Liver (tissue), 9 donors: Measurements from ENCODE around the gene PDZRN4. TPM values are rescaled to one million over a fixed set of nuclear protein-coding genes. Genes with fewer than 3 reads are reported as not detected.

Experiments used
- DNase-seq: peaks from one replicate; pipeline ENCODE4 v3.0.0-alpha.2; 2017; ENCODE audit warnings: low spot score
- H3K27ac ChIP-seq, 2 donors: one replicate each; pipeline ENCODE4 v1.7.0; 2013; ENCODE audit warnings: inconsistent platforms in 2 of 2, low read length in 2 of 2, control low read depth in 1 of 2, low read depth in 1 of 2, mild to moderate bottlenecking in 1 of 2
- H3K27me3 ChIP-seq, 4 donors: one replicate each; pipeline versions ENCODE4 v1.6.1 to v1.7.0; 2013; ENCODE audit warnings: low read length in 3 of 4, inconsistent platforms in 1 of 4, mild to moderate bottlenecking in 1 of 4, moderate library complexity in 1 of 4; ENCODE audit not compliant: control insufficient read depth in 4 of 4, insufficient read depth in 4 of 4
- H3K36me3 ChIP-seq, 4 donors: one replicate each; pipeline versions ENCODE4 v1.6.1 to v1.7.0; 2013; ENCODE audit warnings: low read length in 3 of 4, mild to moderate bottlenecking in 3 of 4, low read depth in 1 of 4, moderate library complexity in 1 of 4; ENCODE audit not compliant: control insufficient read depth in 4 of 4, insufficient read depth in 3 of 4
- H3K4me1 ChIP-seq, 4 donors: one replicate each; pipeline versions ENCODE4 v1.6.1 to v1.7.0; 2013; ENCODE audit warnings: low read length in 3 of 4, mild to moderate bottlenecking in 3 of 4, moderate library complexity in 1 of 4; ENCODE audit not compliant: control insufficient read depth in 4 of 4, insufficient read depth in 4 of 4
- H3K4me3 ChIP-seq, 3 donors: one replicate each; pipeline versions ENCODE4 v1.6.1 to v1.7.0; 2013; ENCODE audit warnings: low read length in 3 of 3, control low read depth in 1 of 3, low read depth in 1 of 3, mild to moderate bottlenecking in 1 of 3
- H3K9ac ChIP-seq, 2 donors: one replicate each; pipeline ENCODE4 v1.7.0; 2013; ENCODE audit warnings: low read length in 2 of 2, mild to moderate bottlenecking in 2 of 2, moderate library complexity in 2 of 2, control low read depth in 1 of 2, low read depth in 1 of 2
- H3K9me3 ChIP-seq, 4 donors: one replicate each; pipeline versions ENCODE4 v1.6.1 to v1.7.0; 2013; ENCODE audit warnings: low read length in 3 of 4; ENCODE audit not compliant: control insufficient read depth in 4 of 4
- CTCF ChIP-seq: fragments of 150-350 bp; IDR thresholded peaks from 2 replicates; pipeline ENCODE4 v1.5.1; 2017; ENCODE audit warnings: improper control_type of control experiment, low read depth, low read length; ENCODE audit not compliant: missing input control
- EGR1 ChIP-seq, 2 donors: IDR thresholded peaks; 2 replicates each; pipeline ENCODE4 v1.6.1; 2016 to 2018; ENCODE audit warnings: antibody characterized with exemption in 2 of 2, low read depth in 2 of 2
- FOXA1 ChIP-seq: IDR thresholded peaks from 2 replicates; pipeline ENCODE4 v1.6.1; 2016; ENCODE audit warnings: antibody characterized with exemption
- FOXA2 ChIP-seq: IDR thresholded peaks from 2 replicates; pipeline ENCODE4 v1.6.1; 2016; ENCODE audit warnings: antibody characterized with exemption
- HNF4G ChIP-seq: IDR thresholded peaks from 2 replicates; pipeline ENCODE4 v1.6.1; 2016; ENCODE audit warnings: antibody characterized with exemption
- JUND ChIP-seq, 2 donors: IDR thresholded peaks; 2 replicates each; pipeline ENCODE4 v1.6.1; 2016; ENCODE audit warnings: antibody characterized with exemption in 2 of 2
- MAX ChIP-seq: IDR thresholded peaks from 2 replicates; pipeline ENCODE4 v1.6.1; 2016; ENCODE audit warnings: antibody characterized with exemption
- NR2F2 ChIP-seq: IDR thresholded peaks from 2 replicates; pipeline ENCODE4 v1.6.1; 2016; ENCODE audit warnings: antibody characterized with exemption
- RAD21 ChIP-seq, 2 donors: IDR thresholded peaks; 2 replicates each; pipeline ENCODE4 v1.6.1; 2016; ENCODE audit warnings: antibody characterized with exemption in 2 of 2, mild to moderate bottlenecking in 2 of 2
- RXRA ChIP-seq, 2 donors: IDR thresholded peaks; 2 replicates each; pipeline ENCODE4 v1.6.1; 2017 to 2018; ENCODE audit warnings: antibody characterized with exemption in 2 of 2, mild to moderate bottlenecking in 1 of 2
- TAF1 ChIP-seq: conservative IDR thresholded peaks from 2 replicates; pipeline ENCODE4 v1.6.1; 2016; ENCODE audit warnings: antibody characterized with exemption, mild to moderate bottlenecking
- WGBS: extraction: QIAGEN DNeasy Blood & Tissue Kit; methylation state at CpG from one replicate; pipeline ENCODE4 v1.1.7; 2013; 5-methylcytosine and 5-hydroxymethylcytosine counted together
- polyA plus RNA-seq, 2 donors: library from polyadenylated mRNA; stranded (reverse) in 1 of 2; unstranded in 1 of 2; fragments of 200-250 nt in 1 of 2; fragments of >200 nt in 1 of 2; fragmentation: Nextera tagmentation in 1 of 2; extraction: Ambion mirVana in 1 of 2; gene quantifications; one replicate each; pipeline versions ENCODE4 v1.2.1 to v1.2.3, GENCODE V29; 2013 to 2015
- total RNA-seq, 2 donors: library from RNA; depleted of rRNA; stranded (reverse); fragments of >200 nt; gene quantifications; one replicate each; pipeline ENCODE4 v1.2.3, GENCODE V29; 2014
- TF ChIP-seq, protein P1 (sequence below): IDR thresholded peaks from 2 replicates; pipeline ENCODE4 v1.6.1; 2016; ENCODE audit warnings: antibody characterized with exemption
- TF ChIP-seq, protein P2 (sequence below): IDR thresholded peaks from 2 replicates; pipeline ENCODE4 v1.6.1; 2016; ENCODE audit warnings: antibody characterized with exemption, mild to moderate bottlenecking
- TF ChIP-seq, protein P3 (sequence below): IDR thresholded peaks from 2 replicates; pipeline ENCODE4 v1.6.1; 2016; ENCODE audit warnings: antibody characterized with exemption
- donor health status: healthy.
- donor health status: healthy.
- donor health status: healthy.
- donor health status: healthy.
- donor health status: healthy.

The PDZRN4 gene
- total and polyA plus RNA-seq, 4 donors, result 0.11 to 1.1 (median 0.24) TPM

DNA sequence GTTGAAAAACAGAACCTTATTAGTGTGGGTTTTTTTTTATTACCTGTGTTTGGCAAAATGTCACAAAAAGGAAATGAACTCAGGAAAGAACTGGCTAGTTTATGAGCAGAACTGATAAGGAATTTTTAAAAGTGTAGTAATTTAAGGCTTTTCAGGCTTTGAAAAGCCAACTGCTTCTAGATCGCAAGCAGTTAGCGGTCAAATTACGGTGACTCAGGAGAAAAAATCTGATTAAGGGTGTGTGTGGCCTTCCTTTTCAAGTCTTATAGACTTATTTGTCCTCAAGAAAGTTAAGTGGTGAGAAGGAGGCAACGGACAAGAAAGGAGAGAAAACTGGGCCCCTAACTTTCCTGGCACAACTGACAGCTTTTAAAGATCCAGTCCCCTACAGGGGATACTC lies 33.4 kb downstream of the PDZRN4 start:
- no peaks in the 10 kb centered on the region for H3K27me3 ChIP-seq
- TF ChIP-seq TAF1 (no peak), RXRA (IDR thresholded peaks at IDR 0.05) (no peak), JUND (IDR thresholded peaks at IDR 0.05) (no peak)
- TF ChIP-seq, protein P1, sequence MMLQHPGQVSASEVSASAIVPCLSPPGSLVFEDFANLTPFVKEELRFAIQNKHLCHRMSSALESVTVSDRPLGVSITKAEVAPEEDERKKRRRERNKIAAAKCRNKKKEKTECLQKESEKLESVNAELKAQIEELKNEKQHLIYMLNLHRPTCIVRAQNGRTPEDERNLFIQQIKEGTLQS, result no peak
- TF ChIP-seq, protein P2, sequence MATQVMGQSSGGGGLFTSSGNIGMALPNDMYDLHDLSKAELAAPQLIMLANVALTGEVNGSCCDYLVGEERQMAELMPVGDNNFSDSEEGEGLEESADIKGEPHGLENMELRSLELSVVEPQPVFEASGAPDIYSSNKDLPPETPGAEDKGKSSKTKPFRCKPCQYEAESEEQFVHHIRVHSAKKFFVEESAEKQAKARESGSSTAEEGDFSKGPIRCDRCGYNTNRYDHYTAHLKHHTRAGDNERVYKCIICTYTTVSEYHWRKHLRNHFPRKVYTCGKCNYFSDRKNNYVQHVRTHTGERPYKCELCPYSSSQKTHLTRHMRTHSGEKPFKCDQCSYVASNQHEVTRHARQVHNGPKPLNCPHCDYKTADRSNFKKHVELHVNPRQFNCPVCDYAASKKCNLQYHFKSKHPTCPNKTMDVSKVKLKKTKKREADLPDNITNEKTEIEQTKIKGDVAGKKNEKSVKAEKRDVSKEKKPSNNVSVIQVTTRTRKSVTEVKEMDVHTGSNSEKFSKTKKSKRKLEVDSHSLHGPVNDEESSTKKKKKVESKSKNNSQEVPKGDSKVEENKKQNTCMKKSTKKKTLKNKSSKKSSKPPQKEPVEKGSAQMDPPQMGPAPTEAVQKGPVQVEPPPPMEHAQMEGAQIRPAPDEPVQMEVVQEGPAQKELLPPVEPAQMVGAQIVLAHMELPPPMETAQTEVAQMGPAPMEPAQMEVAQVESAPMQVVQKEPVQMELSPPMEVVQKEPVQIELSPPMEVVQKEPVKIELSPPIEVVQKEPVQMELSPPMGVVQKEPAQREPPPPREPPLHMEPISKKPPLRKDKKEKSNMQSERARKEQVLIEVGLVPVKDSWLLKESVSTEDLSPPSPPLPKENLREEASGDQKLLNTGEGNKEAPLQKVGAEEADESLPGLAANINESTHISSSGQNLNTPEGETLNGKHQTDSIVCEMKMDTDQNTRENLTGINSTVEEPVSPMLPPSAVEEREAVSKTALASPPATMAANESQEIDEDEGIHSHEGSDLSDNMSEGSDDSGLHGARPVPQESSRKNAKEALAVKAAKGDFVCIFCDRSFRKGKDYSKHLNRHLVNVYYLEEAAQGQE, result no peak
- TF ChIP-seq, protein P3, sequence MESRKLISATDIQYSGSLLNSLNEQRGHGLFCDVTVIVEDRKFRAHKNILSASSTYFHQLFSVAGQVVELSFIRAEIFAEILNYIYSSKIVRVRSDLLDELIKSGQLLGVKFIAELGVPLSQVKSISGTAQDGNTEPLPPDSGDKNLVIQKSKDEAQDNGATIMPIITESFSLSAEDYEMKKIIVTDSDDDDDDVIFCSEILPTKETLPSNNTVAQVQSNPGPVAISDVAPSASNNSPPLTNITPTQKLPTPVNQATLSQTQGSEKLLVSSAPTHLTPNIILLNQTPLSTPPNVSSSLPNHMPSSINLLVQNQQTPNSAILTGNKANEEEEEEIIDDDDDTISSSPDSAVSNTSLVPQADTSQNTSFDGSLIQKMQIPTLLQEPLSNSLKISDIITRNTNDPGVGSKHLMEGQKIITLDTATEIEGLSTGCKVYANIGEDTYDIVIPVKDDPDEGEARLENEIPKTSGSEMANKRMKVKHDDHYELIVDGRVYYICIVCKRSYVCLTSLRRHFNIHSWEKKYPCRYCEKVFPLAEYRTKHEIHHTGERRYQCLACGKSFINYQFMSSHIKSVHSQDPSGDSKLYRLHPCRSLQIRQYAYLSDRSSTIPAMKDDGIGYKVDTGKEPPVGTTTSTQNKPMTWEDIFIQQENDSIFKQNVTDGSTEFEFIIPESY, result no peak
- no peaks in the 10 kb centered on the region for H3K4me1 ChIP-seq
- DNase-seq, result no peak
- no peak overlapping the region for H3K9ac ChIP-seq
- no peaks in the 10 kb centered on the region for H3K9me3 ChIP-seq
- WGBS, result 64% methylated on average over 4 of the region's 4 CpGs
- no peak overlapping the region for H3K27ac ChIP-seq
- H3K36me3 ChIP-seq, result no peaks in the 10 kb centered on the region
- no peak overlapping the region for H3K4me3 ChIP-seq

GRCh38 chr12:41223600-41223999 lies 35.5 kb downstream of the PDZRN4 start:
- H3K4me3 ChIP-seq, result no peak overlapping the region
- no peak overlapping the region for H3K27ac ChIP-seq
- no peaks in the 10 kb centered on the region for H3K27me3 ChIP-seq
- no peaks in the 10 kb centered on the region for H3K9me3 ChIP-seq
- no peaks in the 10 kb centered on the region for H3K4me1 ChIP-seq
- 90% methylated on average over 3 of the region's 3 CpGs for WGBS
- DNase-seq, result no peak
- TF ChIP-seq RAD21 (IDR thresholded peaks at IDR 0.05) (no peak), MAX (no peak), NR2F2 (no peak), FOXA2 (no peak), EGR1 (IDR thresholded peaks at IDR 0.05; ENCODE audit: low read depth in 2 of 2) (no peak), HNF4G (no peak), RXRA (IDR thresholded peaks at IDR 0.05) (no peak)
- no peak overlapping the region for H3K9ac ChIP-seq
- no peaks in the 10 kb centered on the region for H3K36me3 ChIP-seq

GRCh38 chr12:41224066-41224465 lies 35.9 kb downstream of the PDZRN4 start:
- WGBS, result 44% methylated on average over 1 of the region's 1 CpG
- no peak overlapping the region for H3K9ac ChIP-seq
- H3K4me3 ChIP-seq, result no peak overlapping the region
- no peak for DNase-seq
- no peaks in the 10 kb centered on the region for H3K27me3 ChIP-seq
- H3K4me1 ChIP-seq, result no peaks in the 10 kb centered on the region
- H3K27ac ChIP-seq, result no peak overlapping the region
- no peaks in the 10 kb centered on the region for H3K36me3 ChIP-seq
- no peaks in the 10 kb centered on the region for H3K9me3 ChIP-seq
- TF ChIP-seq FOXA1 (no peak), NR2F2 (no peak), RXRA (IDR thresholded peaks at IDR 0.05) (no peak), HNF4G (no peak), CTCF (no peak), MAX (no peak)
- TF ChIP-seq, protein P1, result no peak
- TF ChIP-seq, protein P3, result no peak
